Measurements from ENCODE around the gene PIP4K2A. TPM values are rescaled to one million over a fixed set of nuclear protein-coding genes. Genes with fewer than 3 reads are reported as not detected.

The PIP4K2A gene
- total RNA-seq, 1 experiment from 2014 or later: 24.2 TPM

DNA sequence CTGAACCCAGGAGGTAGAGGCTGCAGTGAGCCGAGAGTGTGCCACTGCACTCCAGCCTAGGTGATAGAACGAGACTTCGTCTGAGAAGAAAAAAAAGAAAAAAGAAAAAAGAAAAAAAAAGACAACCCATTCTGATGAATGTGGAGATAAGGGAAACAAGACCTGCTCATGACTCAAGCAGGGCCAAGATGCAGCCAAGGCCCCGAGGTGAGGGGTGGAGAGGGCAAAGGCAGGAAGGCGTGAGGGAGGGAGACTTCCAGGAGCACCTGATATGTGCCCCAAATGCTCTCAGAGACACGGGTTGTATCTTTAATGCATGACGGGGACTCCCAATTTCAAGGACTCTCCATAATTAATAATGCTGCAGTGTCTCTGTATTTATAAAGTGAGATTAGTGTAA is 134.6 kb downstream of the PIP4K2A start:
- DNase-seq: no peak
- Mint-ChIP-seq H3K9me3 (ENCODE audit: low read depth, unreplicated experiment) (no peaks in the 10 kb centered on the region), H3K27ac (ENCODE audit: unreplicated experiment) (no peak overlapping the region), H3K36me3 (ENCODE audit: insufficient read depth, unreplicated experiment) (no peaks in the 10 kb centered on the region), H3K27me3 (ENCODE audit: unreplicated experiment) (no peaks in the 10 kb centered on the region), H3K4me1 (ENCODE audit: low read depth, unreplicated experiment) (no peaks in the 10 kb centered on the region), H3K4me3 (ENCODE audit: low read depth, unreplicated experiment) (no peak overlapping the region)
- intact Hi-C loops (cut with micrococcal nuclease; ENCODE audit: unreplicated experiment): no loop called here
- TF ChIP-seq, protein P1, sequence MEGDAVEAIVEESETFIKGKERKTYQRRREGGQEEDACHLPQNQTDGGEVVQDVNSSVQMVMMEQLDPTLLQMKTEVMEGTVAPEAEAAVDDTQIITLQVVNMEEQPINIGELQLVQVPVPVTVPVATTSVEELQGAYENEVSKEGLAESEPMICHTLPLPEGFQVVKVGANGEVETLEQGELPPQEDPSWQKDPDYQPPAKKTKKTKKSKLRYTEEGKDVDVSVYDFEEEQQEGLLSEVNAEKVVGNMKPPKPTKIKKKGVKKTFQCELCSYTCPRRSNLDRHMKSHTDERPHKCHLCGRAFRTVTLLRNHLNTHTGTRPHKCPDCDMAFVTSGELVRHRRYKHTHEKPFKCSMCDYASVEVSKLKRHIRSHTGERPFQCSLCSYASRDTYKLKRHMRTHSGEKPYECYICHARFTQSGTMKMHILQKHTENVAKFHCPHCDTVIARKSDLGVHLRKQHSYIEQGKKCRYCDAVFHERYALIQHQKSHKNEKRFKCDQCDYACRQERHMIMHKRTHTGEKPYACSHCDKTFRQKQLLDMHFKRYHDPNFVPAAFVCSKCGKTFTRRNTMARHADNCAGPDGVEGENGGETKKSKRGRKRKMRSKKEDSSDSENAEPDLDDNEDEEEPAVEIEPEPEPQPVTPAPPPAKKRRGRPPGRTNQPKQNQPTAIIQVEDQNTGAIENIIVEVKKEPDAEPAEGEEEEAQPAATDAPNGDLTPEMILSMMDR (IDR thresholded peaks at IDR 0.05; ENCODE audit: unreplicated experiment): no peak
- no TSS peak for BruUV-seq (replicated peaks)
- CTCF ChIA-PET: no interaction called here

DNA sequence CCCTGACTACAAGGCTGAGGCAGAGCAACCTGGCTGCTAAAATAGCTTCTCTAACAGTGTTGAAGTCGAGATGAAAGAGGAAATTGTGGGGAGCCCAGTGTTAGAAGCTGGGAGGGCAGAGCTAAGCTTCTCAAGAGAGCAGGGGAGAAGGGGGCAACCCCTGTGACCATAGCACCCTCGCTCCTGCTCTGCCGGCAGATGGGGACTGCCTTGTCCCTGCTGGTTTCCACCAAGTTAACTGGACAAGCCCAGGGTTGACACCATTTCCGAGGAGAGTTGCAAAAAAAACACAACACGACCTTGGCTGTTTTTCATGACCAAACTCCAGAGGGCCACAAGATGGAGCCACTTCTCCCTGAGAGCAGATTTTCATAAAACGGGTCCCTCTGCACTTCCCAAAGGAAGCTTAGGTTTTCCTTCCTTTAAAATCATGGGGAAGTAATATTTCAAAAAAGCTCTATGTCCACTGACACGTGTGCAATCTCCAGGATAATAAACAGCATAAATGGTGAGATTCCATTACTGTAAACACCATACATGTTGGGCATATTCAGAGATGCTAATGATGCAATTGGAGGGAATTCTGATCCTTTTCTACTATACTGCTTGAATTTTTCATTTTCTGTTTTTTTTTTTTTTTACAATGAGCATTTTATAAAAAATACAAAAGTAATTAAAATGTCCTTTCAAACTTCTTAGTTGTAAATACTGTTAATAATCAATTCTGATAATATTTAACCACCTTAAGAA is 140.4 kb downstream of the PIP4K2A start:
- Mint-ChIP-seq H3K27me3 (ENCODE audit: unreplicated experiment) (no peaks in the 10 kb centered on the region), H3K27ac (ENCODE audit: unreplicated experiment) (no peak overlapping the region), H3K4me3 (ENCODE audit: low read depth, unreplicated experiment) (no peak overlapping the region), H3K36me3 (ENCODE audit: insufficient read depth, unreplicated experiment) (no peaks in the 10 kb centered on the region), H3K4me1 (ENCODE audit: low read depth, unreplicated experiment) (no peaks in the 10 kb centered on the region), H3K9me3 (ENCODE audit: low read depth, unreplicated experiment) (no peaks in the 10 kb centered on the region)
- TF ChIP-seq, protein P1 (IDR thresholded peaks at IDR 0.05; ENCODE audit: unreplicated experiment): peak; percentile 54
- DNase-seq: peak; percentile 7
- intact Hi-C loops (cut with micrococcal nuclease; ENCODE audit: unreplicated experiment): loop anchor here (1.0 kb wide), 1 partner anchor 413 kb away; no protein-coding TSS in a partner anchor
- BruUV-seq (replicated peaks): no TSS peak
- CTCF ChIA-PET: interaction anchor here (0.6 to 1.3 kb wide), 4 partner anchors 9 to 415 kb away, joined by 3 to 5 read pairs (median 3); no protein-coding TSS in a partner anchor

DNA sequence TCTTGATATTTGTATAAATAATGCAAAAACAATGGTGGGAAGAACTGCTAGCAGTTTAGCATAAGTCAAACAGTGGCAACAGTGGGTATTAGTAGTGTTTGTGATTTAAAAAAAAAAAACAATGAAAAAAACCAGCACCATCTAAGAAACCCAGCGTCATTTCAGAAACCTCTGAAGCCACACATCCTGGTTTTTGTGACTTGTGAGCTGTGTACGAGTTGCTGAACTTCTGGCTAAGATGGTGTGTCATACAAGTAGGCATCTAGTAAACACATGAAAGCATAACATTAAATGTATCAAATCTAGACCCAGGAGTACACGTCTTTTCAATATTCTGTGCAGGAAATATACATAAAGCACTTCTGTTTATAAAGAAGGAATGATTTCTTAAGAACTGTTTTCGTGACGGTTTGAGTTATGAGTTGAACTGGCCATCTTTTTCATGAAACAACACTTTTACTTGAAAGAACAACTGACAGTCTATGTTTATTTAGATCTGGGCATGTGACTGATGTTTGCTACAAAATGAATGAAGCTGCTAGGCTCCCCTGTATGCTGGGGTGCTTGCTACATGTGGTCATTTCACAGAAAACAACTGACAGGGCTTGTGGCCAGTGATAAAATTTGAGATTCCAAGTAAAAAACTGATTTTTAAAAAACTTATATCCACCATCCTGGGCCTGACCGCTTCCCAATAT is 143.5 kb downstream of the PIP4K2A start:
- Mint-ChIP-seq H3K27me3 (ENCODE audit: unreplicated experiment) (no peaks in the 10 kb centered on the region), H3K36me3 (ENCODE audit: insufficient read depth, unreplicated experiment) (peaks cover 5% of the 10 kb centered on the region), H3K9me3 (ENCODE audit: low read depth, unreplicated experiment) (no peaks in the 10 kb centered on the region), H3K4me3 (ENCODE audit: low read depth, unreplicated experiment) (no peak overlapping the region), H3K4me1 (ENCODE audit: low read depth, unreplicated experiment) (peaks cover 7% of the 10 kb centered on the region), H3K27ac (ENCODE audit: unreplicated experiment) (no peak overlapping the region)
- TF ChIP-seq, protein P1 (IDR thresholded peaks at IDR 0.05; ENCODE audit: unreplicated experiment): no peak
- no peak for DNase-seq
- intact Hi-C loops (cut with micrococcal nuclease; ENCODE audit: unreplicated experiment): no loop called here
- CTCF ChIA-PET: no interaction called here
- BruUV-seq (replicated peaks): no TSS peak

DNA sequence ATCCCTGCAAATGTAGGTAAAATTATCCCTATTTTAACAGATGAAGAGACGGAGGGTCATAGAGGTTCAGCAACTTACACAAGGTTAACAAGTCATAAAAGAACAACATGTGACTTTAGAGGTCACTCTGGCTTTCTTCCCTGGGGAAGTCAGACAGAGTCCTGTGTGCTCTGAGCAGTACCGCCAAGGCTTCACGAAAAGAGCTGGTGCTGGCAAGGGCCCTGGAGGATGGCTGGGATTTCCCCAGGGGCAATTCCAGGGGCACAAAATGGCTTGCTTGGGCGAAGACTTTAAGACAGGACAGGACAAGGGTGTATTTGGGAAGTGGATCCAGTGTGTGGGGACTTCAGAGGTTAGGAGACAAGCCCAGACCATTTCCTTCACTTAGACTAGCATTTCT is 144.1 kb downstream of the PIP4K2A start:
- Mint-ChIP-seq H3K9me3 (ENCODE audit: low read depth, unreplicated experiment) (no peaks in the 10 kb centered on the region), H3K4me1 (ENCODE audit: low read depth, unreplicated experiment) (peaks cover 7% of the 10 kb centered on the region), H3K36me3 (ENCODE audit: insufficient read depth, unreplicated experiment) (peaks cover 5% of the 10 kb centered on the region), H3K4me3 (ENCODE audit: low read depth, unreplicated experiment) (no peak overlapping the region), H3K27ac (ENCODE audit: unreplicated experiment) (no peak overlapping the region), H3K27me3 (ENCODE audit: unreplicated experiment) (no peaks in the 10 kb centered on the region)
- BruUV-seq (replicated peaks): no TSS peak
- TF ChIP-seq, protein P1 (IDR thresholded peaks at IDR 0.05; ENCODE audit: unreplicated experiment): no peak
- DNase-seq: no peak
- CTCF ChIA-PET: no interaction called here
- intact Hi-C loops (cut with micrococcal nuclease; ENCODE audit: unreplicated experiment): no loop called here

All from Calu3 (cell line).